Gastroesophageal sphincter (tissue), 3 donors: ENCODE data around the gene NEFH.

Source experiments
- EP300 ChIP-seq: sonication (generic); formaldehyde crosslinking; IDR thresholded peaks from one replicate; pipeline ENCODE4 v1.6.1; 2017; ENCODE audit warnings: antibody characterized with exemption, mild to moderate bottlenecking
- POLR2A ChIP-seq, 2 donors: fragments of 450-650 bp; IDR thresholded peaks; one replicate each; pipeline ENCODE4 v1.6.1; 2017; ENCODE audit warnings: antibody characterized with exemption in 2 of 2, mild to moderate bottlenecking in 2 of 2, moderate library complexity in 1 of 2
- POLR2AphosphoS5 ChIP-seq: sonication (generic); formaldehyde crosslinking; IDR thresholded peaks from one replicate; pipeline ENCODE4 v1.6.1; 2017; ENCODE audit warnings: antibody characterized with exemption
- TF ChIP-seq, protein P1 (sequence below), 4 experiments: fragments of 200-600 bp in 2 of 4; fragments of 450-650 bp in 2 of 4; sonication (generic) in 1 of 4; IDR thresholded peaks; one replicate each; pipeline ENCODE4 v1.5.1; 2017 to 2019; ENCODE audit warnings: antibody characterized with exemption in 4 of 4, mild to moderate bottlenecking in 2 of 4, moderate library complexity in 2 of 4

GRCh38 chr22:29487426-29487986, 7.5 kb downstream of the NEFH start:
- TF ChIP-seq, protein P1, sequence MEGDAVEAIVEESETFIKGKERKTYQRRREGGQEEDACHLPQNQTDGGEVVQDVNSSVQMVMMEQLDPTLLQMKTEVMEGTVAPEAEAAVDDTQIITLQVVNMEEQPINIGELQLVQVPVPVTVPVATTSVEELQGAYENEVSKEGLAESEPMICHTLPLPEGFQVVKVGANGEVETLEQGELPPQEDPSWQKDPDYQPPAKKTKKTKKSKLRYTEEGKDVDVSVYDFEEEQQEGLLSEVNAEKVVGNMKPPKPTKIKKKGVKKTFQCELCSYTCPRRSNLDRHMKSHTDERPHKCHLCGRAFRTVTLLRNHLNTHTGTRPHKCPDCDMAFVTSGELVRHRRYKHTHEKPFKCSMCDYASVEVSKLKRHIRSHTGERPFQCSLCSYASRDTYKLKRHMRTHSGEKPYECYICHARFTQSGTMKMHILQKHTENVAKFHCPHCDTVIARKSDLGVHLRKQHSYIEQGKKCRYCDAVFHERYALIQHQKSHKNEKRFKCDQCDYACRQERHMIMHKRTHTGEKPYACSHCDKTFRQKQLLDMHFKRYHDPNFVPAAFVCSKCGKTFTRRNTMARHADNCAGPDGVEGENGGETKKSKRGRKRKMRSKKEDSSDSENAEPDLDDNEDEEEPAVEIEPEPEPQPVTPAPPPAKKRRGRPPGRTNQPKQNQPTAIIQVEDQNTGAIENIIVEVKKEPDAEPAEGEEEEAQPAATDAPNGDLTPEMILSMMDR (IDR thresholded peaks at IDR 0.05) = no peak
- no peak for TF ChIP-seq POLR2AphosphoS5
- TF ChIP-seq EP300 = no peak
- no peak for TF ChIP-seq POLR2A (IDR thresholded peaks at IDR 0.05)
